HG03108 (cell line): ENCODE results near the gene HYLS1.

ENCODE experiments used
- ATAC-seq: cut with Tn5 transposase; IDR thresholded peaks from one replicate; pipeline ENCODE4 v1.9.1; 2021; ENCODE audit warnings: moderate library complexity; ENCODE audit not compliant: unreplicated experiment

Gene HYLS1

GRCh38 chr11:125932301-125932700 is 44.8 kb downstream of the HYLS1 start:
- no peak for ATAC-seq

GRCh38 chr11:125933030-125933813 is 45.8 kb downstream of the HYLS1 start:
- no peak for ATAC-seq

DNA sequence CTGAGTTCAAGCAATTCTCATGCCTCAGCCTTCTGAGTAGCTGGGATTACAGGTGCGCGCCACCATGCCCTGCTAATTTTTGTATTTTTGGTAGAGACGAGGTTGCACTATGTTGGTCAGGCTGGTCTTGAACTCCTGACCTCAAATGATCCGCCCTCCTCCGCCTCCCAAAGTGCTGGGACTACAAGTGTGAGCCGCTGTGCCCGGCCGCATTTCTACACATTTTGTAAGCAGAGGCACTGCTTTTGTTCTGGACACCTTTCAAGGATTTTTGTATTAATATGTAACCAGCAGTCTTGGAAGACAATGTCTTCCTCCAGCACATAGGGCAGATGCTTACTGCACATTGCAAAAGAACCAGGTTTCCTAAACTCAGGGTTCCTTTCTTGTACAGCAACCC is 47.0 kb downstream of the HYLS1 start:
- ATAC-seq = no peak

- no peak for ATAC-seq
Observed at GRCh38 chr11:125935056-125935455, 47.6 kb downstream of the HYLS1 start.

- no peak for ATAC-seq
Observed at GRCh38 chr11:125935618-125936199, 48.2 kb downstream of the HYLS1 start.

GRCh38 chr11:125938418-125938817 is 51.0 kb downstream of the HYLS1 start:
- ATAC-seq = no peak

GRCh38 chr11:125939081-125939521 is 51.6 kb downstream of the HYLS1 start:
- no peak for ATAC-seq

DNA sequence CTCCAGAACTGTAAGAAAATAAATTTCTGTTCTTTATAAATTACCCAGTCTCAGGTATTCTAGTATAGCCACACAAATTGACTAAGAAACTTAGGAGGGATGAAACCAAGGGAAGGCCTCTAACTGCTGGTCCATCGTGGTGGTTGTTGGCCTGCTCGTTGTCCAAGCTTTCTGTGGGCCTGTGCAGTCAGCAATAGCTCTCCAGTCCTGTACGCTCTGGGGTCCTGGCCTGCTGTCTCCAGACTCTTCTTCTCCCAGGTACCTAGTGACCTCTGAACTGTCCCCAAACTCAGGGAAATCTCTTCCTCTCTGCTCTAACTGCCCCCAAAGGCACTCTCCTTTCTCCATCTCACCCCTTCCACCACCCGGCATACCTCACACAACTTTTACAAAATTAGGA is 52.7 kb downstream of the HYLS1 start:
- no peak for ATAC-seq

DNA sequence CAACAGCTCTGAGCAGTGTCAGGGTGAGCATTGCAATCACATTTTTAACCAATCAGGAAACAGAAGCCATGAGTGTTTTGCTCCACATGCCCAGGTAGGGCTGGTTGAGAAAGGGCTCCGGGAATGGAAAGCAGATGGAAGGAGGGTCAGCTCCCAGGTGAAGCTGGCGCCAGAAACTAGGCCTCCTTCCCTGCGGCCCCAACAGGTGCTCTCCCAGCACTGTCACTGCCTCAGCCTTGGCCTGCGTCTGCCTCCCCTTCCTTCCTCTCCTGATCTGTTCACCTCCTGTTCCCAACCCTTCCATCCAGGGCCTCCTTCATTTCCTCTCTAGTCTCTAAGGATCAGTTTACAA is 53.8 kb downstream of the HYLS1 start:
- no peak for ATAC-seq

DNA sequence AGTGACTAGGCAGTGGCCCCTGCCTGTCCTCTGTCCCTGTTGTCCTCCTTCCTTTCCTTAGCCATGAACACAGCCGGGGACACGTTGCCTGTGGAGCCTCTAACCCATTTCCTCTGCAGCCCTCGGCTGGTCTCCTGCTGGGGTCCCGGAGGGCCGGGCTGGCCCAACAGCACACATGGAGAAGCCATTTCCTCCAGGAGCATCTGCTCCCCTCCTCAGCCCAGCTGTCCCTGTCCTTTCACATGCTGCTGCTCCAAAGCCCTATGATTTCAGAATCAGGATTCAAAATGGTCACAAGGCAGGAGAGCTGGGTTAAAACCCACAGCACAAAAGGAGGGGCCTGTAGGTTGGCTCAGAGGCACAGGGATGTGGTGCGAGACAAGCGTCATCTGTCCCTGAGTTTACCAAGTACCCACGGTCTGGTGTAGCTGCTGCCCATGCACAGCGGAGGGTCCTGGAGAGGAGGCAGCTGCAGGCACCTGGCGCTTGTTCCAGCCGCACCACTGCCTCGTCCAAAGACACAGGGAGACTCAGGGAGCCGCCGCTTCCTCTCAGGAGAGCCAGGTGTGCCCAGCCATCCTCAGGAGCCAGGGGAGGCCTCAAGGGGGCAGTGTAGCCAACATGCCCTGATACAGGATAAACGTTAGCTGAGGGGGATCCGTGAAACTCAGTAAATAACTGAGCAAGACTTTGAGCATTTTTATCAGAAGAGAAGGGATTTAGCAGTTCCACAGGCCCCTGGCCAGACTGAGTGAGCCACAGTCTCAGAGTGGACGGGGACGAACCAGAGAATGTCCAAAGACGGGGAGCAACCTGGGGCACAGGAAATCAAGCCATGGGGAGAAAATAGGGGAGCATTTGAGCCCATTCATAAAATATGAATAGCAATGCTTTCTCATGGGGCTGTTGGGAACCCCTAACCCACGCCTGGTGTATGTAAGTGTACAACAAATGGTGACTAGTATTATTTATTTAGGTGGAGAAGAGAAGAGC is 54.4 kb downstream of the HYLS1 start:
- no peak for ATAC-seq

GRCh38 chr11:125942771-125943428 is 55.4 kb downstream of the HYLS1 start:
- no peak for ATAC-seq

GRCh38 chr11:125943661-125944349 is 56.3 kb downstream of the HYLS1 start:
- ATAC-seq = no peak

DNA sequence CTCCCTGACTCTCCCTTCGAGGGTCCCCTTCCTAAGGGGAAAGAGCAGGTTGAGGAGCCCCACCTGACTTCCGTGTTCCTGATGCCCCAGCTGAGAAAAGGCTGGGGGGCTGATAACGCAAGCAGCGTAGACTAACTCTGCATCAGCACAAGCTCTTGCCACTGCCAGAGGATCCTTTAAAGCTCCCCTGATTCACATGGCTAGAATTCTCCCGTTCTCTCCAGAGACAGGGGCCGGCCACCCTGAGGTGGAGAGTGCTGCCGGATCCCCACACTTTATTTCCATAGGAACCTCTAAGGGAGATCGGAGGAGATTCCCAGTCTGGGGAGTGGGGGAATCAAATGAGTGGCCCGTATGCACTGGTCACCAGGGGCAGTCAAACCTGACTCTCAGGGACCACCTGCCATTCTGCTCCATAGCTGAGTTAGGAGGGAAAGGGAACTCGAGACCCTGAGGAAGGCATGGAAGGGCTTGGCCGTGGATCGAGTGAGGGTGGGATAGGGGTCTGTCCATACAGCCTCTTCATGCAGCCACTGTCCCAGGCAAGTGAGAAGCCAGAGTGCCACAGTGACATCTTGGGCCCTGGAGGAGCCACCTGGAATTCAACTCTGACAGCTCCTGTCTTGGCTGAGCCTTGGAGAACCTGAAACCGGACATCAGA is 57.0 kb downstream of the HYLS1 start:
- no peak for ATAC-seq

- no peak for ATAC-seq
Observed at GRCh38 chr11:125945011-125945796, 57.7 kb downstream of the HYLS1 start.

- ATAC-seq = no peak
Observed at GRCh38 chr11:125945797-125946520, 58.5 kb downstream of the HYLS1 start, which contains the start of gene VSIG10L2. TSS of gene VSIG10L2 (plus strand) at chr11:125946044. CDS start at chr11:125946056, 12 bp downstream.

DNA sequence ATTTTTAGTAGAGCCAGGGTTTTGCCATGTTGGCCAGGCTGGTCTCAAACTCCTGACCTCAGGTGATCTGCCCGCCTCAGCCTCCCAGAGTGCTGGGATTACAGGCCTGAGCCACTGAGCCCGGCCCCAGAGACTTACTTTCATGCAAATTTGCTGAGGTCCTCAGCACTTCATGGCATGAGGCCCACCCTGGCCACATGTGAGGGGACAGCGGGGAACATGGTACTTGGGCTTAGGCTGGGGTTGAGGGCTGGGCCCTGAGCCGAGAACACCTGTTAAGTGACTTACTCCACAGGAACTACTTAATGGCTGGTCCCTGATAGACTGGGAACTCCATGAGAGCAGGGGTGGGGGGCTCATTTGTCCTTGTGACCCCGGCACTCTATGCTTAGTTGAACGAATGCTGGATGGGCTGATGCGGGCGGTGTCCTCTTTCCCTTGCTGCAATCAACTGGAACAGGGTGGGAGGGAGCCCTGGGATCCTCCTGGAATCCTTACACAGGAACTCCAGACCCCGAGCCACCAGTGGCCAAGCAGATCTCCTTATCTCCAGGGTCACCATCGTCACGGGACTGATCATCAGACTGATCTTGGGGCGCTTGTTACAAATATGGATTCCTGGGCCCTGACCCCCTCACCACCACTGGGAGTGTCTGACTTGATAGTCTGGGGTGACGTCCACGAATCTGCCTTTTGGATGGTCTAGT is 59.4 kb downstream of the HYLS1 start:
- ATAC-seq = no peak

GRCh38 chr11:125947419-125948277 is 60.2 kb downstream of the HYLS1 start:
- no peak for ATAC-seq
